Prostate gland (tissue), 2 donors: ENCODE results near the gene ARMC9.

Experiments used
- POLR2A ChIP-seq: fragments of 450-650 bp; IDR thresholded peaks from one replicate; pipeline ENCODE4 v1.6.1; 2016; ENCODE audit warnings: antibody characterized with exemption, mild to moderate bottlenecking
- POLR2AphosphoS5 ChIP-seq: sonication (generic); formaldehyde crosslinking; IDR thresholded peaks from one replicate; pipeline ENCODE4 v1.6.1; 2017; ENCODE audit warnings: antibody characterized with exemption
- TF ChIP-seq, protein P1 (sequence below), 4 experiments: fragments of 200-600 bp in 2 of 4; fragments of 450-650 bp in 2 of 4; sonication (generic) in 2 of 4; IDR thresholded peaks; 1 replicate in 3 of 4; 2 replicates in 1 of 4; pipeline ENCODE4 v1.5.1; 2016 to 2019; ENCODE audit warnings: antibody characterized with exemption in 4 of 4, mild to moderate bottlenecking in 2 of 4, moderate library complexity in 2 of 4

DNA sequence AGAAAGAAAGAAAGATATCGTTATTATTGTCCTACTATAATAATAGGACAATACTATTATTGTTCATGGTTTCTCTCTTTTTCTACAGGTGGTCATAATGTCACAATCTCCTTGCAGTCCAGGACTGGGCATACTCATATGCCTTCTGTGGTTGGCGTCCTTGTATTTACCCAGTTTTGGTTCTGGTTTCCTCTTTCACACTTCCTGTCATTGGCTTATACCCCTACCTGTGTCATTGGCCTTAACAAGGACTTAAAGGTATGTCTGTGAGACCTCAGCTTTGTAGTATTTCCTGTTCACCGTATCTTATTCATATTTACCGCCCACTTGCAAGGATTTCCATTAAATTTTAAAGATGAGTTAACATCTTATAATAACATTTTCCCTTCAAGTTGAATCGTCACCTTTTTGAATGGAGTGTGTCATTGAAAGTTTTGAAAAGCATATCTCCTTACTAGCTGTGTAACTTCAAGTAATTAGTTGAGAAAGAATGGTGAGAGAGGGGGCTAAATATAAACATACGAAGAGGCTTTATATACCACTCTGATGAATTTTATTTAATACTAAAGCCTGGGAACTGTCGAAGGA lies 37.1 kb upstream of the ARMC9 start:
- TF ChIP-seq POLR2A (no peak), POLR2AphosphoS5 (no peak)
- TF ChIP-seq, protein P1, sequence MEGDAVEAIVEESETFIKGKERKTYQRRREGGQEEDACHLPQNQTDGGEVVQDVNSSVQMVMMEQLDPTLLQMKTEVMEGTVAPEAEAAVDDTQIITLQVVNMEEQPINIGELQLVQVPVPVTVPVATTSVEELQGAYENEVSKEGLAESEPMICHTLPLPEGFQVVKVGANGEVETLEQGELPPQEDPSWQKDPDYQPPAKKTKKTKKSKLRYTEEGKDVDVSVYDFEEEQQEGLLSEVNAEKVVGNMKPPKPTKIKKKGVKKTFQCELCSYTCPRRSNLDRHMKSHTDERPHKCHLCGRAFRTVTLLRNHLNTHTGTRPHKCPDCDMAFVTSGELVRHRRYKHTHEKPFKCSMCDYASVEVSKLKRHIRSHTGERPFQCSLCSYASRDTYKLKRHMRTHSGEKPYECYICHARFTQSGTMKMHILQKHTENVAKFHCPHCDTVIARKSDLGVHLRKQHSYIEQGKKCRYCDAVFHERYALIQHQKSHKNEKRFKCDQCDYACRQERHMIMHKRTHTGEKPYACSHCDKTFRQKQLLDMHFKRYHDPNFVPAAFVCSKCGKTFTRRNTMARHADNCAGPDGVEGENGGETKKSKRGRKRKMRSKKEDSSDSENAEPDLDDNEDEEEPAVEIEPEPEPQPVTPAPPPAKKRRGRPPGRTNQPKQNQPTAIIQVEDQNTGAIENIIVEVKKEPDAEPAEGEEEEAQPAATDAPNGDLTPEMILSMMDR (IDR thresholded peaks at IDR 0.05), result no peak
